ENCODE results near the gene OPA3. TPM values are rescaled to one million over a fixed set of nuclear protein-coding genes. Genes with fewer than 3 reads are reported as not detected.
A peak's percentile ranks its signal among the peaks of the same experiment; 100 is the strongest.

Gene OPA3
- total RNA-seq, 1 experiment from 2014 or later = 15.2 TPM

DNA sequence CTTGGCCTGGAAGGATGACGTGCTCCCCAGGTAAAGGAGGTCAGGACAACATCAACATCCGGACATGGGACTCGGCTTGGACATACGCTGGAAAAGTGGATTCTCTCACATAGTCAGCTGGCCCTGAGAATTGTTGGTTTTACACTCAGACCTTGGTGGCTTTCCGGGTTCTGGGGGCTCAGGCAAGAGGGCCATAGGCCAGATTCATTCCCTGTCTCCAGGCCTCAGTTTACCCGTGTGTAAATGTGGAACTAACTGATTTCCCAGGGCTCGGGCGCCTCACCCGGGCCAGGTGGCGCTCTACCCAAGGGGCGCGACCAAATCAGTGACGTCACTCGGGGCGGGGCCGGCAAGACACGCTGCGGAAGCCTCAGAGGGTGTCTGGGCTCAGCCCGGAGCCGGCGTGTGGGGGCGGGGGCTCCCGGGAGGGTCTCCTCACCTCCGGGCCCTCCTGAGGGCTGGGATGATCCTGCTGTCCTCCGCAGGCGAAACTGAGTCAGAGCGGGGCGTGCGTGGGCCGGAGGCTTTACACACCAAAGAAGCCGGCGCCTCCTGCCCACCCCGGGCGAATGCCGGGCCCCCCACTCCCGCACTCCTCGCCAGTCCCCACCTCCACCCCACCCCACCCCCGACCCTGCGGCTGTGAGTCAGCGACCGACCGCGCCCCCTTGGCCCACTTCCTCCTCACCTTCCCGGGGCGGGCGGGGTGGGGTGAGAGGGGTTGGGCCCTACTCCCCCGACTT lies 78.2 kb downstream of the OPA3 start:
- TF ChIP-seq EZH2 (IDR thresholded peaks at IDR 0.05; ENCODE audit: borderline replicate concordance, low read depth, low read length, poor library complexity, severe bottlenecking) (no peak), CTCF (conservative IDR thresholded peaks at IDR 0.05; ENCODE audit: low read depth, low read length) (peak; percentile 73)
- no TSS peak for BruUV-seq (replicated peaks)

GRCh38 chr19:45505996-45506245 lies 78.7 kb downstream of the OPA3 start:
- TSS peak; percentile 28 for BruUV-seq (replicated peaks)
- ChIA-PET CTCF (interaction anchor here (0.7 kb wide), 1 partner anchor 27 kb away, joined by 4 read pairs; no protein-coding TSS in a partner anchor), POLR2A (ENCODE audit: low non-redundant PET) (no interaction called here)
- H3K4me3 ChIP-seq (ENCODE audit: low read depth, low read length, poor library complexity, severe bottlenecking) = peak overlapping the region; percentile 93
- H3K27ac ChIP-seq (ENCODE audit: low read depth, low read length, poor library complexity, severe bottlenecking) = peak overlapping the region; percentile 83
- DNase-seq (ENCODE audit: low spot score) = no peak
- no peaks in the 10 kb centered on the region for H3K9me3 ChIP-seq (ENCODE audit: low read depth, low read length, poor library complexity, severe bottlenecking)
- no peak for TF ChIP-seq EZH2 (IDR thresholded peaks at IDR 0.05; ENCODE audit: borderline replicate concordance, low read depth, low read length, poor library complexity, severe bottlenecking)
- TF ChIP-seq CTCF (conservative IDR thresholded peaks at IDR 0.05; ENCODE audit: low read depth, low read length) = no peak
- H3K36me3 ChIP-seq (ENCODE audit: insufficient read depth, low read length, poor library complexity, severe bottlenecking) = no peaks in the 10 kb centered on the region
- intact Hi-C loops (cut with micrococcal nuclease; ENCODE audit: unreplicated experiment) = loop anchor here (5.0 kb wide), 1 partner anchor 136 kb away; no protein-coding TSS in a partner anchor
- peaks cover 10% of the 10 kb centered on the region for H3K4me1 ChIP-seq (ENCODE audit: insufficient read depth, low read length, poor library complexity, severe bottlenecking)
- H3K27me3 ChIP-seq (replicated peaks; ENCODE audit: insufficient read depth, low read depth, low read length, poor library complexity) = no peaks in the 10 kb centered on the region

More for the DNA sequence above, 78.2 kb downstream of the OPA3 start:
- intact Hi-C loops (cut with micrococcal nuclease; ENCODE audit: unreplicated experiment) = loop anchor here (5.0 kb wide), 1 partner anchor 136 kb away; no protein-coding TSS in a partner anchor
- Histone ChIP-seq H3K27ac (ENCODE audit: low read depth, low read length, poor library complexity, severe bottlenecking) (peak overlapping the region; percentile 83), H3K9me3 (ENCODE audit: low read depth, low read length, poor library complexity, severe bottlenecking) (no peaks in the 10 kb centered on the region), H3K27me3 (replicated peaks; ENCODE audit: insufficient read depth, low read depth, low read length, poor library complexity) (no peaks in the 10 kb centered on the region), H3K4me1 (ENCODE audit: insufficient read depth, low read length, poor library complexity, severe bottlenecking) (peaks cover 10% of the 10 kb centered on the region), H3K4me3 (ENCODE audit: low read depth, low read length, poor library complexity, severe bottlenecking) (peak overlapping the region; percentile 93), H3K36me3 (ENCODE audit: insufficient read depth, low read length, poor library complexity, severe bottlenecking) (no peaks in the 10 kb centered on the region)
- peak; percentile 95 for DNase-seq (ENCODE audit: low spot score)
- CTCF ChIA-PET = no interaction called here
- POLR2A ChIA-PET (ENCODE audit: low non-redundant PET) = no interaction called here

DNA sequence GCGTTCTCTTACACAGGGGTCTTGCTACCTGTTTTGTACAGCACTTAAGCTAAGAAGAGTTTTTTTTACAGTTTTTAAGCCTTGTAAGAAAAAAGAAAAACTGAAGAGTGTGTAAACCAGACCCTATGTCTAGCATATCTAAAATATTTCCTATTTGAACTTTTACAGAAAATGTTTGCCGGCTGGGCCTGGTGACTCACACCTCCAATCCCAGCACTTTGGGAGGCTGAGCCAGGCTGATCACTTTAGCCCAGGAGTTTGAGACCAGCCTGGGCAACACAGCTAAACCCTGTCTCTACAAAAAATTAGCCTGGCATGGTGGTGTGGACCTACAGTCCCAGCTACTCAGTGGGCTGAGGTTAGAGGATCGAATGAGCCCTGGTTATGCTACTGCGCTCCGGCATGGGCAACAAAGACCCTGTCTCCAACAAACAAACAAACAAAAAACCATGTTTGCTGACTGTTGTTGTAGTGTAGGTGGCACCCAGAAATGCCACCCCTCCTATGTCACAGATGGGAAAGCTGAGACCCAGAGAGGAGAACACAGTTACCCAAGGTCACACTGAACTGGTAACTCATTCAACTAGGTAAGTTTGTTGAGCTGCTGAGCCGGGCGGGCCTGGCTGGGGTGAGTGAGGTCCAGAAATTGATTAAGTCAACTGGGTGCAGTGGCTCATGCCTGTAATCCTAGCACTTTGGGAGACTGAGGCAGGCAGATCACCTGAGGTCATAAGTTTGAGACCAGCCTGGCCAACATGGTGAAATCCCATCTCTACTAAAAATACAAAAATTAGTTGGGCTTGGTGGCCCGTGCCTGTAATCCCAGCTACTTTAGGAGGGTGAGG lies 79.2 kb downstream of the OPA3 start:
- intact Hi-C loops (cut with micrococcal nuclease; ENCODE audit: unreplicated experiment) = loop anchor here (5.0 kb wide), 1 partner anchor 137 kb away; no protein-coding TSS in a partner anchor
- H3K27me3 ChIP-seq (replicated peaks; ENCODE audit: insufficient read depth, low read depth, low read length, poor library complexity) = no peaks in the 10 kb centered on the region
- no peaks in the 10 kb centered on the region for H3K36me3 ChIP-seq (ENCODE audit: insufficient read depth, low read length, poor library complexity, severe bottlenecking)
- H3K27ac ChIP-seq (ENCODE audit: low read depth, low read length, poor library complexity, severe bottlenecking) = peak overlapping the region; percentile 83
- no peaks in the 10 kb centered on the region for H3K9me3 ChIP-seq (ENCODE audit: low read depth, low read length, poor library complexity, severe bottlenecking)
- no peak overlapping the region for H3K4me3 ChIP-seq (ENCODE audit: low read depth, low read length, poor library complexity, severe bottlenecking)
- TF ChIP-seq CTCF (conservative IDR thresholded peaks at IDR 0.05; ENCODE audit: low read depth, low read length) = no peak
- TF ChIP-seq EZH2 (IDR thresholded peaks at IDR 0.05; ENCODE audit: borderline replicate concordance, low read depth, low read length, poor library complexity, severe bottlenecking) = no peak
- no TSS peak for BruUV-seq (replicated peaks)
- POLR2A ChIA-PET (ENCODE audit: low non-redundant PET) = no interaction called here
- CTCF ChIA-PET = interaction anchor here (0.7 kb wide), 1 partner anchor 27 kb away, joined by 4 read pairs; no protein-coding TSS in a partner anchor
- DNase-seq (ENCODE audit: low spot score) = no peak
- H3K4me1 ChIP-seq (ENCODE audit: insufficient read depth, low read length, poor library complexity, severe bottlenecking) = peaks cover 10% of the 10 kb centered on the region
